Measurements from ENCODE around the gene BCL2L14. TPM values are rescaled to one million over a fixed set of nuclear protein-coding genes. Genes with fewer than 3 reads are reported as not detected.

Gene BCL2L14
- total RNA-seq, 4 donors from 2014 or later: 0.36 TPM; not detected in 3

DNA sequence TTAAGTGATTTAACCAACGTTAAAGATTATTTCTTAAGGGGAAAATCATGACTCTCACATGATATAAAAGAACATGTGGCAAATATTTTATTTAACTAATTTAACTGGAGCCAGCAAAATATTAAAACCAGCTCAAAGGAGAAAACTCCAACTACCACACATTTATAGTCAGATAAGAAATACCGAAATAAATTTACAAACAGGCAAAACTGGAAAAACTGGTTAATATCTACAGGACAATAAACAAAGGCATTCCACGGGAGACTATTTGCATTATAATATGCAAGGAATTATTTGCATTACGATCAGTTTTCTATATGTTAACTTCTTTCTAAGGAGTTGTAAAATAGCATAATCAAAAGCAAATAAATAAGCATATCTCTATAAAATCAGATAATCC is 13.8 kb upstream of the BCL2L14 start:
- DNase-seq (ENCODE audit: low spot score) (no peak), ATAC-seq (ENCODE audit: low FRiP score) (no peak)
- TF ChIP-seq, protein P1, sequence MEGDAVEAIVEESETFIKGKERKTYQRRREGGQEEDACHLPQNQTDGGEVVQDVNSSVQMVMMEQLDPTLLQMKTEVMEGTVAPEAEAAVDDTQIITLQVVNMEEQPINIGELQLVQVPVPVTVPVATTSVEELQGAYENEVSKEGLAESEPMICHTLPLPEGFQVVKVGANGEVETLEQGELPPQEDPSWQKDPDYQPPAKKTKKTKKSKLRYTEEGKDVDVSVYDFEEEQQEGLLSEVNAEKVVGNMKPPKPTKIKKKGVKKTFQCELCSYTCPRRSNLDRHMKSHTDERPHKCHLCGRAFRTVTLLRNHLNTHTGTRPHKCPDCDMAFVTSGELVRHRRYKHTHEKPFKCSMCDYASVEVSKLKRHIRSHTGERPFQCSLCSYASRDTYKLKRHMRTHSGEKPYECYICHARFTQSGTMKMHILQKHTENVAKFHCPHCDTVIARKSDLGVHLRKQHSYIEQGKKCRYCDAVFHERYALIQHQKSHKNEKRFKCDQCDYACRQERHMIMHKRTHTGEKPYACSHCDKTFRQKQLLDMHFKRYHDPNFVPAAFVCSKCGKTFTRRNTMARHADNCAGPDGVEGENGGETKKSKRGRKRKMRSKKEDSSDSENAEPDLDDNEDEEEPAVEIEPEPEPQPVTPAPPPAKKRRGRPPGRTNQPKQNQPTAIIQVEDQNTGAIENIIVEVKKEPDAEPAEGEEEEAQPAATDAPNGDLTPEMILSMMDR (IDR thresholded peaks at IDR 0.05): no peak

DNA sequence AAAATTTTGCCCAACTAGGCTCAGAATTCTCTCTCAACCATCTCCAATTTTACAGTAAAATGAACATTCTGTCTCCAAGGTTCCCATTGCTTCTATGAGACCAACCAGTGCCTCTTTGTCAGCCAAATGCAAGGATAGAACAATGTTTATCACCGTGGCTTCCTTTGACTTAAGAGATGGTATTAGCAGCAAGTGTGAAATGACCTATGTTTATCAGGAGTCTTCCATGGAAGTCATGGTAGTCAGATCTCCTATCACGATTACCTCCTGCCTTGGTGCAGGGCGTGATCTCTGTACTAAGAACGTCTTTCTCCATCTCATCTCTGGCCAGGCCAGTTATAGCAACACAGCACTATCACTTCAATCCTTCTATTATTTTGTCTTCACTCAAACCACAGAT is 6.1 kb upstream of the BCL2L14 start:
- TF ChIP-seq, protein P1 (IDR thresholded peaks at IDR 0.05): no peak
- DNase-seq (ENCODE audit: low spot score): no peak

GRCh38 chr12:12068751-12069150 is 2.0 kb upstream of the BCL2L14 start:
- ATAC-seq (ENCODE audit: low FRiP score) (no peak), DNase-seq (ENCODE audit: low spot score) (no peak)
- TF ChIP-seq, protein P1 (IDR thresholded peaks at IDR 0.05): no peak

More for the DNA sequence above, 6.1 kb upstream of the BCL2L14 start:
- ATAC-seq (ENCODE audit: low FRiP score): no peak

- DNase-seq (ENCODE audit: low spot score) (no peak), ATAC-seq (ENCODE audit: low FRiP score) (no peak)
- TF ChIP-seq, protein P1 (IDR thresholded peaks at IDR 0.05): no peak
These were observed 754 bp upstream of the BCL2L14 start for GRCh38 chr12:12069821-12070548.

- no peak for ATAC-seq (ENCODE audit: low FRiP score)
- TF ChIP-seq, protein P1 (IDR thresholded peaks at IDR 0.05): no peak
These were observed 1.5 kb downstream of the BCL2L14 start for GRCh38 chr12:12072064-12072760.

DNA sequence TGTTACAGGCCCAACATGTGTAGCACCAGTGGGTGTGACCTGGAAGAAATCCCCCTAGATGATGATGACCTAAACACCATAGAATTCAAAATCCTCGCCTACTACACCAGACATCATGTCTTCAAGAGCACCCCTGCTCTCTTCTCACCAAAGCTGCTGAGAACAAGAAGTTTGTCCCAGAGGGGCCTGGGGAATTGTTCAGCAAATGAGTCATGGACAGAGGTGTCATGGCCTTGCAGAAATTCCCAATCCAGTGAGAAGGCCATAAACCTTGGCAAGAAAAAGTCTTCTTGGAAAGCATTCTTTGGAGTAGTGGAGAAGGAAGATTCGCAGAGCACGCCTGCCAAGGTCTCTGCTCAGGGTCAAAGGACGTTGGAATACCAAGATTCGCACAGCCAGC is 8.6 kb downstream of the BCL2L14 start:
- TF ChIP-seq, protein P1 (IDR thresholded peaks at IDR 0.05): no peak
- no peak for ATAC-seq (ENCODE audit: low FRiP score)
- no peak for DNase-seq (ENCODE audit: low spot score)

More at GRCh38 chr12:12072064-12072760, 1.5 kb downstream of the BCL2L14 start:
- no peak for DNase-seq (ENCODE audit: low spot score)

Measured in omental fat pad (tissue), 4 donors.